H1 (cell line): Measurements from ENCODE around the gene GSAP. TPM values are rescaled to one million over a fixed set of nuclear protein-coding genes. Genes with fewer than 3 reads are reported as not detected.

Source experiments
- CTCF ChIA-PET: fragments of 300-600 bp; sonication (Branson Sonifier 250); formaldehyde crosslinking; loops from one replicate; lab custom pipeline; 2021; ENCODE audit not compliant: partially characterized antibody; lab: Charles Lee
- POLR2A ChIA-PET: fragments of 300-600 bp; sonication (Branson Sonifier 250); formaldehyde crosslinking; loops from one replicate; lab custom pipeline; 2021; ENCODE audit warnings: inconsistent platforms; ENCODE audit not compliant: partially characterized antibody; lab: Charles Lee
- DNase-seq, 2 experiments: peaks; one replicate each; pipeline versions ENCODE4 v3.0.0 to v3.0.0-alpha.2; 2010 to 2022; ENCODE audit warnings: low spot score in 2 of 2, low read depth in 1 of 2, mixed read lengths in 1 of 2
- FAIRE-seq: peaks from 2 replicates; lab custom pipeline; 2011; peaks lifted over from hg19 to GRCh38; lab: Jason Lieb, UNC
- H2AFZ ChIP-seq: 2 replicates; pipeline ENCODE4 v1.8.1; 2012; ENCODE audit warnings: low read length, inconsistent platforms
- H2AK5ac ChIP-seq: 2 replicates; pipeline ENCODE4 v1.6.1; 2013; ENCODE audit warnings: low read depth, low read length
- H2BK120ac ChIP-seq: replicated peaks from 2 replicates; pipeline ENCODE3; 2013; ENCODE audit warnings: low read depth, low read length, inconsistent platforms
- H2BK12ac ChIP-seq: 2 replicates; pipeline ENCODE4 v1.6.1; 2013; ENCODE audit warnings: low read depth, low read length
- H2BK15ac ChIP-seq: 2 replicates; pipeline ENCODE4 v1.6.1; 2013; ENCODE audit warnings: low read length
- H2BK20ac ChIP-seq: 2 replicates; pipeline ENCODE4 v1.6.1; 2013; ENCODE audit warnings: low read length
- H2BK5ac ChIP-seq: 2 replicates; pipeline ENCODE4 v1.6.1; 2013; ENCODE audit warnings: low read depth, low read length
- H3K14ac ChIP-seq: 2 replicates; pipeline ENCODE4 v1.6.1; 2013; ENCODE audit warnings: inconsistent platforms; ENCODE audit not compliant: insufficient read length
- H3K18ac ChIP-seq: 2 replicates; pipeline ENCODE4 v1.6.1; 2013; ENCODE audit warnings: low read length; ENCODE audit errors: extremely low read depth
- H3K23ac ChIP-seq: 2 replicates; pipeline ENCODE4 v1.6.1; 2013; ENCODE audit warnings: inconsistent platforms; ENCODE audit not compliant: insufficient read length
- H3K23me2 ChIP-seq: 2 replicates; pipeline ENCODE4 v1.6.1; 2013; ENCODE audit warnings: low read depth, low read length
- H3K27ac ChIP-seq: 2 replicates; pipeline ENCODE4 v1.6.1; 2011; ENCODE audit warnings: low read depth, low read length, inconsistent platforms
- H3K27me3 ChIP-seq, 4 experiments: replicated peaks in 1 of 4; 1 replicate in 1 of 4; 2 replicates in 3 of 4; pipeline versions ENCODE4 v1.6.1 to v1.8.1; 2011 to 2013; ENCODE audit warnings: low read length in 3 of 4, mild to moderate bottlenecking in 3 of 4, inconsistent platforms in 2 of 4, mixed read lengths in 2 of 4, moderate library complexity in 1 of 4; ENCODE audit not compliant: control insufficient read depth in 3 of 4, insufficient read depth in 3 of 4; ENCODE audit errors: extremely low read depth in 1 of 4
- H3K36me3 ChIP-seq, 4 experiments: 2 replicates each; pipeline versions ENCODE4 v1.6.1 to v1.8.1; 2011 to 2013; ENCODE audit warnings: mild to moderate bottlenecking in 4 of 4, low read length in 3 of 4, moderate library complexity in 2 of 4, control low read depth in 1 of 4, inconsistent platforms in 1 of 4; ENCODE audit not compliant: insufficient read depth in 4 of 4, control insufficient read depth in 2 of 4
- H3K4ac ChIP-seq: replicated peaks from 2 replicates; pipeline ENCODE3; 2013; ENCODE audit warnings: low read length, low read depth, mixed read lengths, inconsistent platforms; ENCODE audit not compliant: insufficient read length
- H3K4me1 ChIP-seq, 4 experiments: replicated peaks in 1 of 4; 1 replicate in 1 of 4; 2 replicates in 3 of 4; pipeline versions ENCODE4 v1.6.1 to v1.8.1; 2011 to 2013; ENCODE audit warnings: low read length in 3 of 4, inconsistent platforms in 2 of 4, mixed read lengths in 1 of 4; ENCODE audit not compliant: insufficient read depth in 4 of 4, control insufficient read depth in 3 of 4
- H3K4me2 ChIP-seq, 2 experiments: 2 replicates each; pipeline versions ENCODE4 v1.6.1 to v1.8.1; 2011 to 2013; ENCODE audit warnings: low read depth in 2 of 2, low read length in 2 of 2, control low read depth in 1 of 2, inconsistent platforms in 1 of 2, mild to moderate bottlenecking in 1 of 2; ENCODE audit not compliant: insufficient read depth in 1 of 2
- H3K4me3 ChIP-seq, 4 experiments: fragments of 200-600, 300-600 bp in 1 of 4; sonication (generic), shearing (Covaris generic), sonication (Bioruptor Twin) in 1 of 4; 2 replicates each; pipeline versions ENCODE4 v1.5.1 to v1.8.1; 2011 to 2016; ENCODE audit warnings: low read length in 4 of 4, low read depth in 3 of 4, control low read depth in 2 of 4, inconsistent platforms in 2 of 4, mild to moderate bottlenecking in 2 of 4, mixed read lengths in 1 of 4, moderate library complexity in 1 of 4; ENCODE audit not compliant: insufficient read depth in 2 of 4; ENCODE audit errors: extremely low read depth in 1 of 4
- H3K56ac ChIP-seq: replicated peaks from 2 replicates; pipeline ENCODE3; 2013; ENCODE audit warnings: low read depth, mild to moderate bottlenecking, mixed read lengths, low read length, inconsistent platforms; ENCODE audit not compliant: insufficient read length
- H3K79me1 ChIP-seq: 2 replicates; pipeline ENCODE4 v1.6.1; 2013; ENCODE audit warnings: low read depth, low read length, control low read depth
- H3K79me2 ChIP-seq, 2 experiments: 2 replicates each; pipeline versions ENCODE4 v1.6.1 to v1.8.1; 2012 to 2013; ENCODE audit warnings: low read length in 2 of 2, mild to moderate bottlenecking in 2 of 2, inconsistent platforms in 1 of 2; ENCODE audit not compliant: insufficient read depth in 2 of 2, control insufficient read depth in 1 of 2
- H3K9ac ChIP-seq, 4 experiments: replicated peaks in 1 of 4; 1 replicate in 1 of 4; 2 replicates in 3 of 4; pipeline versions ENCODE4 v1.6.1 to v1.8.1; 2011 to 2013; ENCODE audit warnings: low read depth in 3 of 4, low read length in 3 of 4, control low read depth in 2 of 4, mild to moderate bottlenecking in 2 of 4, moderate library complexity in 2 of 4, inconsistent platforms in 1 of 4; ENCODE audit errors: extremely low read depth in 1 of 4
- H3K9me3 ChIP-seq, 2 experiments: 2 replicates each; pipeline versions ENCODE4 v1.6.1 to v1.8.1; 2012 to 2013; ENCODE audit warnings: mild to moderate bottlenecking in 2 of 2, moderate library complexity in 2 of 2, control low read depth in 1 of 2, inconsistent platforms in 1 of 2, low read depth in 1 of 2, low read length in 1 of 2, mixed read lengths in 1 of 2; ENCODE audit not compliant: insufficient read depth in 2 of 2
- H4K20me1 ChIP-seq, 2 experiments: replicated peaks in 1 of 2; 2 replicates each; pipeline versions ENCODE3 to v1.8.1; 2011 to 2013; ENCODE audit warnings: inconsistent platforms in 2 of 2, low read length in 2 of 2, mild to moderate bottlenecking in 1 of 2; ENCODE audit not compliant: insufficient read depth in 2 of 2, control insufficient read depth in 1 of 2
- H4K5ac ChIP-seq: 2 replicates; pipeline ENCODE4 v1.6.1; 2013; ENCODE audit warnings: low read length, low read depth, mixed read lengths, inconsistent platforms; ENCODE audit not compliant: insufficient read length
- H4K8ac ChIP-seq: 2 replicates; pipeline ENCODE4 v1.8.0; 2013; ENCODE audit warnings: mild to moderate bottlenecking, moderate library complexity, low read length, inconsistent platforms; ENCODE audit not compliant: insufficient read depth; ENCODE audit errors: extremely low read depth
- H4K91ac ChIP-seq: replicated peaks from 2 replicates; pipeline ENCODE3; 2013; ENCODE audit warnings: low read length, mixed read lengths, inconsistent platforms; ENCODE audit not compliant: insufficient read length
- ASH2L ChIP-seq: fragments of 200-600, 300-600 bp; sonication (generic); IDR thresholded peaks from one replicate; pipeline ENCODE4 v1.7.1; 2017; ENCODE audit warnings: low read length
- BACH1 ChIP-seq: IDR thresholded peaks from 2 replicates; pipeline ENCODE4 v1.6.1; 2012; ENCODE audit warnings: low read length, improper control_type of control experiment
- BRCA1 ChIP-seq: IDR thresholded peaks from 2 replicates; pipeline ENCODE4 v1.6.1; 2012; ENCODE audit warnings: low read depth, low read length, improper control_type of control experiment
- JUND ChIP-seq: IDR thresholded peaks from 2 replicates; pipeline ENCODE4 v1.6.1; 2011; ENCODE audit warnings: mild to moderate bottlenecking, improper control_type of control experiment, low read length
- MAFK ChIP-seq: IDR thresholded peaks from 2 replicates; pipeline ENCODE4 v1.6.1; 2012; ENCODE audit warnings: low read depth, mild to moderate bottlenecking, improper control_type of control experiment, low read length
- NRF1 ChIP-seq: IDR thresholded peaks from 2 replicates; pipeline ENCODE4 v1.6.1; 2011; ENCODE audit warnings: mild to moderate bottlenecking, low read depth, low read length, improper control_type of control experiment
- SIN3A ChIP-seq, 2 experiments: IDR thresholded peaks in 1 of 2; conservative IDR thresholded peaks in 1 of 2; 2 replicates each; pipeline ENCODE4 v1.6.1; 2011 to 2012; ENCODE audit warnings: low read length in 2 of 2, improper control_type of control experiment in 1 of 2, low read depth in 1 of 2, mild to moderate bottlenecking in 1 of 2
- WGBS, 2 experiments: shearing (Covaris generic) in 1 of 2; methylation state at CpG; one replicate each; pipeline versions ENCODE4 v1.1.6 to v1.1.7; 2013 to 2015; ENCODE audit warnings: low lambda C conversion rate in 2 of 2, mixed read lengths in 2 of 2, inconsistent platforms in 1 of 2, low coverage in 1 of 2, missing lambda C conversion rate in 1 of 2; ENCODE audit not compliant: insufficient replicate concordance in 2 of 2, insufficient coverage in 1 of 2, insufficient read length in 1 of 2; ENCODE audit errors: extremely low coverage in 1 of 2, missing lambda C conversion rate in 1 of 2; 5-methylcytosine and 5-hydroxymethylcytosine counted together
- polyA plus RNA-seq, 7 experiments: library from polyadenylated mRNA; depleted of rRNA in 3 of 7; stranded (reverse) in 5 of 7; unstranded in 2 of 7; fragments of >200 nt in 5 of 7; fragments of 200-250 nt in 2 of 7; gene quantifications; 1 replicate in 5 of 7; 2 replicates in 1 of 7; 4 replicates in 1 of 7; pipeline versions ENCODE4 v1.2.1 to v1.2.3, GENCODE V29; 2011 to 2013; ENCODE audit warnings: missing spikeins in 2 of 7, mixed read lengths in 2 of 7
- total RNA-seq: library from RNA; stranded (reverse); fragmentation: NEBNext Ultra II Directional; extraction: Animal tissue kit (Norgen Biotek cat#: 25700); gene quantifications from 2 replicates; pipeline ENCODE4 v1.2.1, GENCODE V29; 2021

The GSAP gene
- total and polyA plus RNA-seq, 2 of the 8 experiments (the other 6 are each of a cell fraction or from before 2014, with no cell fraction given), result 0.93 to 2.1 TPM

DNA sequence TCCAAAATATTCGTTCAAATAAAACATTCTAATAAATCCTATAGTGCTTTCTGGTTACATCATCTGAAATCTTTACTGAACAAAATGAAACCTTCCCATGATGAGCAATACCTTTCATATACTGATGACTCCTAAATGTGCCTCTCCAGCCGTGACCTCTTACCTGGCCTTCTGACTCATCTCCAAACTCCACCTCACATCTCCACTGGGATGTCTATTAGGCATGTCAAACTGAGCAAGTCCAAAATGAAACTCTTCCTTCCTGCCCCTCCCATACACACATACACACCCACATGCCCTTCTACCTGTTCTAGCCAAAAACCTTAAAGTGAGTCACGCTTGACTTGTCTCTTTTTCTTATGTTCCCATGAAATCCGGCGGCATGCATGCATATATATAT, 22.9 kb downstream of the GSAP start:
- Histone ChIP-seq H3K27ac (no peak overlapping the region), H3K23ac (no peak overlapping the region), H4K8ac (no peak overlapping the region), H3K4me2 (no peak overlapping the region), H2AK5ac (no peak overlapping the region), H2BK12ac (no peak overlapping the region), H2BK120ac (no peak overlapping the region), H2BK5ac (no peak overlapping the region), H3K79me1 (no peaks in the 10 kb centered on the region), H2BK15ac (no peak overlapping the region), H3K79me2 (no peaks in the 10 kb centered on the region), H3K4me3 (no peak overlapping the region), H4K20me1 (no peaks in the 10 kb centered on the region), H2AFZ (no peak overlapping the region), H3K23me2 (no peaks in the 10 kb centered on the region), H4K5ac (no peak overlapping the region), H3K27me3 (no peaks in the 10 kb centered on the region), H3K36me3 (no peaks in the 10 kb centered on the region), H3K9ac (no peak overlapping the region), H3K4ac (no peak overlapping the region), H3K9me3 (no peaks in the 10 kb centered on the region; a peak in 1 of 4 replicates), H3K18ac (no peak overlapping the region), H3K56ac (no peak overlapping the region), H3K4me1 (peaks cover 0 to 6% (median 4%) of the 10 kb centered on the region in 4 experiments; a peak in 3 of 7 replicates), H2BK20ac (no peak overlapping the region), H4K91ac (no peak overlapping the region), H3K14ac (no peak overlapping the region)
- CTCF ChIA-PET, result no interaction called here
- POLR2A ChIA-PET, result no interaction called here
- DNase-seq (no peak), FAIRE-seq (no peak)
- 92% methylated on average over 5 of the region's 5 CpGs; no CpG with 5 or more reads in 1 of the 2 experiments for WGBS, 2 experiments
- TF ChIP-seq ASH2L (no peak), BACH1 (no peak), SIN3A (conservative IDR thresholded peaks at IDR 0.05 in 1 of 2, IDR thresholded peaks at IDR 0.05 in 1 of 2; ENCODE audit: low read depth in 1 of 2, low read length in 2 of 2) (no peak), BRCA1 (no peak), NRF1 (no peak), MAFK (no peak), JUND (no peak)
